Measurements from ENCODE around the gene CEL. TPM values are rescaled to one million over a fixed set of nuclear protein-coding genes. Genes with fewer than 3 reads are reported as not detected.
A peak's percentile ranks its signal among the peaks of the same experiment; 100 is the strongest.
"Not testable (repeated sequence)": the region's sequence is repeated elsewhere in the genome, so short reads cannot be mapped to it uniquely, and the experiment has no call there.

The CEL gene
- total RNA-seq, 1 experiment from 2014 or later = 3.6 TPM

DNA sequence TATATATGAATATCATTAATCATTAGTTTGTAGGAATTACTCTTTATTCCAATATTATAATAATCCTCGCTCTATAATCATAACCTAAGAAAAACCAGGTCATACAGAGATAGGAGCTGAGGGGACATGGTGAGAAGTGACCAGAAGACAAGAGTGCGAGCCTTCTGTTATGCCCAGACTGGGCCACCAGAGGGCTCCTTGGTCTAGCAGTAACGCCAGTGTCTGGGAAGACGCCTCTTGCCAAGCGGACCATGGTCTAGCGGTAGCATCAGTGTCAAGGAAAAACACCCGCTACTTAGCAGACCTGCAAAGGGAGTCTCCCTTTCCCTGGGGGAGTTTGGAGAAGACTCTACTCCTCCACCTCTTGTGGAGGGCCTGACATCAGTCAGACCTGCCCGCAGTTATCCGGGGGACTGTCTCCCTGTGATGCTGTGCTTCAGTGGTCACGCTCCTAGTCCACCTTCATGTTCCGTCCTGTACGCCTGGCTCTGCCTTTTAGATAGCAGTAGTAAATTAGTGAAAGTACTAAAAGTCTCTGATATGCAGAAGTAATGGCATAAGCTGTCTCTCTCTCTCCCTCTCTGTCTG is 20.8 kb upstream of the CEL start:
- peak; percentile 57 for DNase-seq
- WGBS (ENCODE audit: extremely low coverage, insufficient read length, low lambda C conversion rate) = no CpG with 5 or more reads among the region's 12 CpGs
- not testable (repeated sequence) for H3T11ph ChIP-seq (ENCODE audit: low read length); H2BK12ac ChIP-seq (ENCODE audit: insufficient read length, low read depth, low read length); H3K18ac ChIP-seq (ENCODE audit: insufficient read length, low read depth, low read length); H2BK5ac ChIP-seq (ENCODE audit: insufficient read length, low read length); H3K4me2 ChIP-seq (ENCODE audit: insufficient read depth, insufficient read length, low read length); H3K27ac ChIP-seq (ENCODE audit: insufficient read length, low read depth, low read length); H3K4ac ChIP-seq (ENCODE audit: low read depth, low read length); H4K5ac ChIP-seq (ENCODE audit: insufficient read length, low read depth, low read length); H3K23ac ChIP-seq (ENCODE audit: insufficient read length, low read depth, low read length); H3K27ac Mint-ChIP-seq; H3K4me1 ChIP-seq (ENCODE audit: insufficient read depth, low read length); H3K27me3 Mint-ChIP-seq (ENCODE audit: low read depth); H3K4me1 Mint-ChIP-seq; H2BK20ac ChIP-seq (ENCODE audit: low read depth, low read length, poor library complexity, severe bottlenecking); H4K91ac ChIP-seq (ENCODE audit: insufficient read length, low read depth, low read length); H3K23me2 ChIP-seq (ENCODE audit: insufficient read length, low read depth, low read length, poor library complexity, severe bottlenecking); H2AFZ ChIP-seq (ENCODE audit: low read length); H3K14ac ChIP-seq (ENCODE audit: insufficient read depth, low read length); H3K27me3 ChIP-seq (ENCODE audit: insufficient read depth, low read length); H3K79me2 ChIP-seq (ENCODE audit: insufficient read depth, low read length); H3K9ac ChIP-seq (ENCODE audit: extremely low read depth, insufficient read length, low read length); H4K8ac ChIP-seq (replicated peaks; ENCODE audit: insufficient read length, low read depth, low read length); H3K56ac ChIP-seq (ENCODE audit: insufficient read length, low read depth, low read length); H3K79me1 ChIP-seq (ENCODE audit: insufficient read depth, low read depth, low read length, poor library complexity, severe bottlenecking); H2BK120ac ChIP-seq (ENCODE audit: low read depth, low read length, poor library complexity, severe bottlenecking); H3K9me3 Mint-ChIP-seq; H2BK15ac ChIP-seq (ENCODE audit: low read depth, low read length); H2AK5ac ChIP-seq (ENCODE audit: insufficient read length, low read length); H3K9me3 ChIP-seq (ENCODE audit: control insufficient read depth, low read depth, low read length); H4K20me1 ChIP-seq (ENCODE audit: control insufficient read depth, insufficient read depth, insufficient read length)
- peak overlapping the region in 1 of 2 experiments; percentile 22; a peak in 1 of 5 replicates for H3K4me3 Mint-ChIP-seq
- H3K36me3 Mint-ChIP-seq (ENCODE audit: insufficient read depth in 1 of 3, low read depth in 3 of 3) = peaks cover 34 to 51% (median 46%) of the 10 kb centered on the region in 3 experiments
- peak; percentile 79 for TF ChIP-seq CTCF (conservative IDR thresholded peaks at IDR 0.05)
